T-cell (primary cell): ENCODE data around the gene RAB3A. TPM values are rescaled to one million over a fixed set of nuclear protein-coding genes. Genes with fewer than 3 reads are reported as not detected.
A peak's percentile ranks its signal among the peaks of the same experiment; 100 is the strongest.

ENCODE experiments used
- ATAC-seq, 4 experiments: fragments of 200-7000 bp in 3 of 4; fragments of 150-1000 bp in 1 of 4; cut with Tn5 transposase; replicated peaks in 1 of 4; 1 replicate in 3 of 4; 2 replicates in 1 of 4; pipeline ENCODE4 v1.10.0; 2021; ENCODE audit warnings: moderate library complexity in 3 of 4, mild to moderate bottlenecking in 2 of 4, moderate number of reproducible peaks in 1 of 4
- CTCF ChIA-PET, 2 donors: fragments of 300-600 bp; sonication (Branson Sonifier 250); formaldehyde crosslinking; loops; one replicate each; lab custom pipeline; 2022; ENCODE audit warnings: antibody characterized with exemption in 2 of 2; lab: Charles Lee
- POLR2A ChIA-PET, 2 donors: fragments of 300-600 bp; sonication (Branson Sonifier 250); formaldehyde crosslinking; loops; one replicate each; lab custom pipeline; 2022; ENCODE audit warnings: antibody characterized with exemption in 2 of 2; lab: Charles Lee
- DNase-seq, 35 experiments: peaks; one replicate each; pipeline versions ENCODE4 v3.0.0 to v3.0.0-alpha.2; 2013 to 2023
- H3K27ac ChIP-seq: one replicate; pipeline ENCODE4 v1.5.1; 2013; ENCODE audit warnings: low read length
- H3K27me3 ChIP-seq, 2 experiments: replicated peaks in 1 of 2; 1 replicate in 1 of 2; 2 replicates in 1 of 2; pipeline versions ENCODE4 v1.6.1 to v1.7.0; 2013; ENCODE audit warnings: low read length in 1 of 2, mixed read lengths in 1 of 2; ENCODE audit not compliant: control insufficient read depth in 2 of 2, insufficient read depth in 2 of 2; ENCODE audit errors: extremely low read depth in 1 of 2
- H3K36me3 ChIP-seq, 2 donors: 1 replicate in 1 of 2; 2 replicates in 1 of 2; pipeline versions ENCODE4 v1.6.1 to v1.7.0; 2013; ENCODE audit warnings: low read length in 1 of 2; ENCODE audit not compliant: control insufficient read depth in 2 of 2, insufficient read depth in 1 of 2; ENCODE audit errors: extremely low read depth in 1 of 2
- H3K4me1 ChIP-seq, 2 experiments: 1 replicate in 1 of 2; 2 replicates in 1 of 2; pipeline versions ENCODE4 v1.6.1 to v1.7.0; 2013; ENCODE audit warnings: low read length in 2 of 2, mixed read lengths in 1 of 2; ENCODE audit not compliant: insufficient read depth in 2 of 2, control insufficient read depth in 1 of 2; ENCODE audit errors: extremely low read depth in 1 of 2
- H3K4me3 ChIP-seq, 2 donors: 1 replicate in 1 of 2; 2 replicates in 1 of 2; pipeline versions ENCODE4 v1.5.1 to v1.7.0; 2013; ENCODE audit warnings: mild to moderate bottlenecking in 2 of 2, low read length in 1 of 2, moderate library complexity in 1 of 2; ENCODE audit not compliant: control insufficient read depth in 1 of 2; ENCODE audit errors: extremely low read depth in 1 of 2
- H3K9me3 ChIP-seq: 2 replicates; pipeline ENCODE4 v1.7.0; 2013
- H3K27ac Mint-ChIP-seq, 2 donors: one replicate each; pipeline ENCODE4 v1.8.0; 2020 to 2021; ENCODE audit warnings: mild to moderate bottlenecking in 2 of 2, mixed read lengths in 2 of 2
- H3K27me3 Mint-ChIP-seq, 2 donors: one replicate each; pipeline ENCODE4 v1.8.0; 2021 to 2022; ENCODE audit warnings: mixed read lengths in 2 of 2
- H3K36me3 Mint-ChIP-seq: one replicate; pipeline ENCODE4 v1.8.0; 2021; ENCODE audit warnings: mixed read lengths
- H3K4me1 Mint-ChIP-seq, 3 donors: one replicate each; pipeline ENCODE4 v1.8.0; 2020 to 2022; ENCODE audit warnings: mixed read lengths in 3 of 3, mild to moderate bottlenecking in 1 of 3
- H3K4me3 Mint-ChIP-seq, 3 donors: one replicate each; pipeline ENCODE4 v1.8.0; 2020 to 2022; ENCODE audit warnings: mild to moderate bottlenecking in 3 of 3, mixed read lengths in 3 of 3, moderate library complexity in 3 of 3
- H3K9me3 Mint-ChIP-seq, 3 donors: one replicate each; pipeline ENCODE4 v1.8.0; 2020 to 2022; ENCODE audit warnings: mixed read lengths in 3 of 3
- WGBS: methylation state at CpG from one replicate; pipeline ENCODE4 v1.1.5; 2013; ENCODE audit warnings: missing lambda C conversion rate; ENCODE audit not compliant: insufficient coverage; 5-methylcytosine and 5-hydroxymethylcytosine counted together
- total RNA-seq, 35 experiments: library from RNA in 6 of 35; stranded (reverse) in 6 of 35; fragments of 120-200 nt in 1 of 35; gene quantifications; one replicate each; pipeline versions ENCODE4 v1.2.1 to v1.2.4 and lab custom pipeline; 2013 to 2026

Gene RAB3A
- total RNA-seq, 5 donors from 2014 or later (not counting 1 experiment from before 2014, with no cell fraction given), result 4.7 to 8.3 (median 5.6) TPM

- H3K27me3 Mint-ChIP-seq, result peaks cover 4 to 10% of the 10 kb centered on the region in 2 donors
- peaks cover 0 to 3% of the 10 kb centered on the region in 2 donors for H3K36me3 ChIP-seq
- H3K9me3 Mint-ChIP-seq, result no peaks in the 10 kb centered on the region
- POLR2A ChIA-PET, result no interaction called here
- H3K36me3 Mint-ChIP-seq, result peaks cover 3% of the 10 kb centered on the region
- DNase-seq (peak in 28 of 35 experiments; percentile 28 to 62 (median 43)), ATAC-seq (no peak)
- H3K9me3 ChIP-seq, result no peaks in the 10 kb centered on the region
- no CpG with 5 or more reads among the region's 36 CpGs for WGBS
- peak overlapping the region in 1 of 2 donors; percentile 39 for H3K27ac Mint-ChIP-seq
- H3K27ac ChIP-seq, result peak overlapping the region; percentile 77
- peak overlapping the region; percentile 87 to 94 (median 88) for H3K4me3 Mint-ChIP-seq
- peaks cover 0 to 25% of the 10 kb centered on the region in 2 experiments for H3K27me3 ChIP-seq
- peaks cover 12 to 31% of the 10 kb centered on the region in 2 experiments for H3K4me1 ChIP-seq
- H3K4me1 Mint-ChIP-seq, result peaks cover 22 to 30% (median 24%) of the 10 kb centered on the region in 3 donors
- H3K4me3 ChIP-seq, result peak overlapping the region; percentile 68 to 89
- CTCF ChIA-PET, result interaction anchor here in 1 of 2 donors (0.5 to 3.5 kb wide), 6 partner anchors 10 to 762 kb away, joined by 3 to 26 read pairs (median 4); partner anchors contain the start of gene MPV17L2
Measured at GRCh38 chr19:18205200-18205892, 1.5 kb upstream of the RAB3A start.

- 0% methylated on average over 3 of the region's 22 CpGs for WGBS
- Mint-ChIP-seq H3K27ac (peak overlapping the region; percentile 94 to 95), H3K27me3 (peaks cover 4 to 8% of the 10 kb centered on the region in 2 donors), H3K4me3 (peak overlapping the region; percentile 87 to 94 (median 88)), H3K4me1 (peaks cover 22 to 30% (median 24%) of the 10 kb centered on the region in 3 donors), H3K36me3 (peaks cover 3% of the 10 kb centered on the region), H3K9me3 (no peaks in the 10 kb centered on the region)
- Histone ChIP-seq H3K36me3 (peaks cover 0 to 3% of the 10 kb centered on the region in 2 donors), H3K27ac (peak overlapping the region; percentile 77), H3K27me3 (peaks cover 0 to 18% of the 10 kb centered on the region in 2 experiments), H3K9me3 (no peaks in the 10 kb centered on the region), H3K4me3 (peak overlapping the region; percentile 68 to 89), H3K4me1 (peaks cover 12 to 31% of the 10 kb centered on the region in 2 experiments)
- ChIA-PET POLR2A (interaction anchor here (0.5 to 0.6 kb wide), 2 partner anchors 76 to 77 kb away, joined by 4 to 5 read pairs; partner anchors contain the start of gene JUND (in 1 of the 2)), CTCF (interaction anchor here in 1 of 2 donors (0.6 to 3.5 kb wide), 9 partner anchors 10 to 315 kb away, joined by 3 to 26 read pairs (median 4); partner anchors contain the start of gene MPV17L2)
- DNase-seq (peak in 6 of 35 experiments; percentile 23 to 60 (median 35)), ATAC-seq (peak in 2 of 4 experiments; percentile 0 to 1)
Measured at GRCh38 chr19:18204394-18205199, 755 bp upstream of the RAB3A start.

- Histone ChIP-seq H3K4me1 (peaks cover 12 to 31% of the 10 kb centered on the region in 2 experiments), H3K36me3 (peaks cover 0 to 9% of the 10 kb centered on the region in 2 donors), H3K9me3 (no peaks in the 10 kb centered on the region), H3K27ac (peak overlapping the region; percentile 68), H3K4me3 (peak overlapping the region; percentile 84 to 89), H3K27me3 (peaks cover 0 to 9% of the 10 kb centered on the region in 2 experiments)
- Mint-ChIP-seq H3K4me1 (peaks cover 22 to 30% (median 24%) of the 10 kb centered on the region in 3 donors), H3K27ac (peak overlapping the region; percentile 74 to 86), H3K4me3 (peak overlapping the region; percentile 87 to 94 (median 89)), H3K36me3 (peaks cover 6% of the 10 kb centered on the region), H3K9me3 (no peaks in the 10 kb centered on the region), H3K27me3 (peaks cover under 1 to 5% of the 10 kb centered on the region in 2 donors)
- under 1% methylated on average over 14 of the region's 38 CpGs for WGBS
- CTCF ChIA-PET, result interaction anchor here in 1 of 2 donors (0.6 to 3.5 kb wide), 6 partner anchors 9 to 135 kb away, joined by 3 to 26 read pairs (median 4); partner anchors contain the start of gene MPV17L2
- ATAC-seq (peak; percentile 0 to 24 (median 18)), DNase-seq (peak in 22 of 35 experiments; percentile 29 to 71 (median 55))
- POLR2A ChIA-PET, result interaction anchor here in 1 of 2 donors (0.8 kb wide), 1 partner anchor 78 kb away, joined by 4 read pairs; the partner anchor contains the start of gene JUND
Measured at GRCh38 chr19:18203408-18203862, 407 bp downstream of the RAB3A start.

GRCh38 chr19:18202778-18203407, 949 bp downstream of the RAB3A start:
- DNase-seq (peak in 4 of 35 experiments; percentile 24 to 43 (median 37)), ATAC-seq (no peak)
- Histone ChIP-seq H3K27me3 (peaks cover 0 to 5% of the 10 kb centered on the region in 2 experiments), H3K4me1 (peaks cover 12 to 31% of the 10 kb centered on the region in 2 experiments), H3K4me3 (peak overlapping the region; percentile 84 to 89), H3K9me3 (no peaks in the 10 kb centered on the region), H3K27ac (no peak overlapping the region), H3K36me3 (peaks cover 0 to 15% of the 10 kb centered on the region in 2 donors)
- Mint-ChIP-seq H3K36me3 (peaks cover 12% of the 10 kb centered on the region), H3K9me3 (no peaks in the 10 kb centered on the region), H3K4me1 (peaks cover 22 to 30% (median 24%) of the 10 kb centered on the region in 3 donors), H3K4me3 (peak overlapping the region; percentile 87 to 94 (median 89)), H3K27me3 (peaks cover 0 to 3% of the 10 kb centered on the region in 2 donors), H3K27ac (peak overlapping the region; percentile 66 to 86)
- ChIA-PET CTCF (interaction anchor here in 1 of 2 donors (3.5 kb wide), 1 partner anchor 11 kb away, joined by 26 read pairs; the partner anchor contains the start of gene MPV17L2), POLR2A (interaction anchor here in 1 of 2 donors (0.8 kb wide), 1 partner anchor 79 kb away, joined by 4 read pairs; the partner anchor contains the start of gene JUND)
- WGBS, result 4% methylated on average over 28 of the region's 32 CpGs

GRCh38 chr19:18202397-18202777, 1.5 kb downstream of the RAB3A start:
- peaks cover 0 to 3% of the 10 kb centered on the region in 2 donors for H3K27me3 Mint-ChIP-seq
- no peak for ATAC-seq
- no peak for DNase-seq

More at GRCh38 chr19:18202397-18202777, 1.5 kb downstream of the RAB3A start:
- Mint-ChIP-seq H3K4me3 (peak overlapping the region; percentile 50 to 94 (median 87)), H3K9me3 (no peaks in the 10 kb centered on the region), H3K27ac (no peak overlapping the region), H3K36me3 (peaks cover 12% of the 10 kb centered on the region), H3K4me1 (peaks cover 22 to 30% (median 24%) of the 10 kb centered on the region in 3 donors)
- Histone ChIP-seq H3K36me3 (peaks cover 0 to 18% of the 10 kb centered on the region in 2 donors), H3K27ac (no peak overlapping the region), H3K27me3 (peaks cover 0 to 5% of the 10 kb centered on the region in 2 experiments), H3K4me3 (no peak overlapping the region), H3K4me1 (peaks cover 12 to 31% of the 10 kb centered on the region in 2 experiments), H3K9me3 (no peaks in the 10 kb centered on the region)
- ChIA-PET CTCF (no interaction called here), POLR2A (no interaction called here)
- WGBS, result 93% methylated on average over 23 of the region's 24 CpGs
